Neural cell (in vitro differentiated cells): ENCODE measurements around the gene NFX1. TPM values are rescaled to one million over a fixed set of nuclear protein-coding genes. Genes with fewer than 3 reads are reported as not detected.

Source experiments
- H2AFZ ChIP-seq: fragments of 200-600, 300-800 bp; sonication (generic), shearing (Covaris generic); 2 replicates; pipeline ENCODE4 v1.6.0; 2014; ENCODE audit warnings: low read depth, mild to moderate bottlenecking, antibody characterized with exemption, low read length, moderate library complexity
- H3F3A ChIP-seq: fragments of 200-600 bp; shearing (Covaris generic); 2 replicates; pipeline ENCODE4 v1.6.1; 2016; ENCODE audit warnings: mild to moderate bottlenecking, moderate library complexity, mixed read lengths, antibody characterized with exemption, low read length; ENCODE audit not compliant: insufficient read depth, poor library complexity, severe bottlenecking
- H3K27ac ChIP-seq: fragments of 200-600, 300-800 bp; sonication (generic), shearing (Covaris generic); 2 replicates; pipeline ENCODE4 v1.5.1; 2014; ENCODE audit warnings: mild to moderate bottlenecking, low read length, moderate library complexity
- H3K27me3 ChIP-seq: fragments of 300-800, 200-600 bp; sonication (generic), shearing (Covaris generic); 2 replicates; pipeline ENCODE4 v1.6.0; 2014; ENCODE audit warnings: mild to moderate bottlenecking, low read depth, low read length, moderate library complexity; ENCODE audit not compliant: insufficient read depth
- H3K36me3 ChIP-seq: fragments of 300-800, 200-600 bp; sonication (generic), shearing (Covaris generic); 2 replicates; pipeline ENCODE4 v1.5.1; 2014; ENCODE audit warnings: mild to moderate bottlenecking, antibody characterized with exemption, low read length, moderate library complexity; ENCODE audit not compliant: insufficient read depth
- H3K4me2 ChIP-seq: fragments of 300-800, 200-600 bp; sonication (generic), shearing (Covaris generic); 2 replicates; pipeline ENCODE4 v1.6.0; 2014; ENCODE audit warnings: mild to moderate bottlenecking, low read length
- H3K4me3 ChIP-seq: fragments of 300-800, 200-600 bp; sonication (generic), shearing (Covaris generic); 2 replicates; pipeline ENCODE4 v1.5.1; 2014; ENCODE audit warnings: mild to moderate bottlenecking, low read length, moderate library complexity
- H3K79me2 ChIP-seq: fragments of 200-600 bp; shearing (Covaris generic); replicated peaks from 2 replicates; pipeline ENCODE4 v1.6.0; 2014; ENCODE audit warnings: mild to moderate bottlenecking, low read length, moderate library complexity; ENCODE audit not compliant: insufficient read depth
- H3K9ac ChIP-seq: fragments of 300-800, 200-600 bp; sonication (generic), shearing (Covaris generic); 2 replicates; pipeline ENCODE4 v1.6.1; 2016; ENCODE audit warnings: mild to moderate bottlenecking, low read length, mixed read lengths
- H3K9me2 ChIP-seq: fragments of 200-600 bp; shearing (Covaris generic); 2 replicates; pipeline ENCODE4 v1.6.1; 2016; ENCODE audit warnings: mild to moderate bottlenecking, low read length, mixed read lengths; ENCODE audit not compliant: insufficient read depth
- H3K9me3 ChIP-seq: fragments of 200-600, 300-800 bp; sonication (generic), shearing (Covaris generic); 2 replicates; pipeline ENCODE4 v1.6.1; 2016; ENCODE audit warnings: mild to moderate bottlenecking, mixed run types, low read length, moderate library complexity, mixed read lengths
- H4K20me1 ChIP-seq: fragments of 200-600 bp; shearing (Covaris generic); 2 replicates; pipeline ENCODE4 v1.6.1; 2016; ENCODE audit warnings: mild to moderate bottlenecking, mixed run types; ENCODE audit not compliant: insufficient read depth
- CTCF ChIP-seq: fragments of 450-650 bp; IDR thresholded peaks from 2 replicates; pipeline ENCODE4 v1.5.1; 2014; ENCODE audit warnings: antibody characterized with exemption, mild to moderate bottlenecking, moderate library complexity; ENCODE audit not compliant: poor library complexity, severe bottlenecking
- EP300 ChIP-seq: fragments of 450-650 bp; conservative IDR thresholded peaks from 2 replicates; pipeline ENCODE4 v1.6.1; 2014; ENCODE audit warnings: antibody characterized with exemption, mild to moderate bottlenecking, moderate library complexity; ENCODE audit not compliant: poor library complexity, severe bottlenecking
- EZH2 ChIP-seq: fragments of 200-600, 300-800 bp; shearing (Covaris generic), sonication (generic); IDR thresholded peaks from 2 replicates; pipeline ENCODE4 v1.6.1; 2014; ENCODE audit warnings: antibody characterized with exemption, low read length, borderline replicate concordance, mild to moderate bottlenecking; ENCODE audit not compliant: insufficient read depth, poor library complexity, severe bottlenecking
- MXI1 ChIP-seq: fragments of 450-650 bp; conservative IDR thresholded peaks from 2 replicates; pipeline ENCODE4 v1.6.1; 2014; ENCODE audit warnings: antibody characterized with exemption, mild to moderate bottlenecking; ENCODE audit not compliant: poor library complexity, severe bottlenecking
- POLR2AphosphoS5 ChIP-seq: IDR thresholded peaks from 2 replicates; pipeline ENCODE4 v1.6.1; 2012
- RAD21 ChIP-seq: fragments of 450-650 bp; conservative IDR thresholded peaks from 2 replicates; pipeline ENCODE4 v1.6.1; 2014; ENCODE audit warnings: antibody characterized with exemption, mild to moderate bottlenecking, moderate library complexity
- REST ChIP-seq: IDR thresholded peaks from 2 replicates; pipeline ENCODE4 v1.6.1; 2012; ENCODE audit warnings: borderline replicate concordance
- SMC3 ChIP-seq: fragments of 450-650 bp; conservative IDR thresholded peaks from 2 replicates; pipeline ENCODE4 v1.6.1; 2014; ENCODE audit warnings: antibody characterized with exemption, mild to moderate bottlenecking, moderate library complexity; ENCODE audit not compliant: poor library complexity
- TAF1 ChIP-seq: IDR thresholded peaks from 2 replicates; pipeline ENCODE4 v1.6.1; 2012; ENCODE audit warnings: low read depth
- polyA plus RNA-seq: library from polyadenylated mRNA; depleted of rRNA; stranded (reverse); fragments of >200 nt; gene quantifications from 2 replicates; pipeline ENCODE4 v1.2.3, GENCODE V29; 2014

NFX1 gene
- polyA plus RNA-seq, 1 donor from 2014 or later: 14.7 TPM

- H3K36me3 ChIP-seq: peaks cover 6% of the 10 kb centered on the region
- no peak overlapping the region for H2AFZ ChIP-seq
- no peaks in the 10 kb centered on the region for H3K27me3 ChIP-seq
- H3K27ac ChIP-seq: no peak overlapping the region
- H3K9me3 ChIP-seq: no peaks in the 10 kb centered on the region
- H3K9ac ChIP-seq: no peak overlapping the region
- H3K9me2 ChIP-seq: no peaks in the 10 kb centered on the region
- no peak overlapping the region for H3K4me2 ChIP-seq
- H3K4me3 ChIP-seq: no peak overlapping the region
- no peak for TF ChIP-seq TAF1
- no peak for TF ChIP-seq RAD21
- TF ChIP-seq CTCF: no peak
- no peak for TF ChIP-seq REST
- TF ChIP-seq MXI1: no peak
- no peak for TF ChIP-seq EZH2
- TF ChIP-seq SMC3: no peak
- no peak for TF ChIP-seq POLR2AphosphoS5
- TF ChIP-seq EP300: no peak
- H3F3A ChIP-seq: no peaks in the 10 kb centered on the region
- no peaks in the 10 kb centered on the region for H3K79me2 ChIP-seq
- H4K20me1 ChIP-seq: no peaks in the 10 kb centered on the region
Observed at GRCh38 chr9:33272061-33272460, 18.3 kb upstream of the NFX1 start.

GRCh38 chr9:33273266-33273971 lies 16.9 kb upstream of the NFX1 start:
- TF ChIP-seq MXI1 (no peak), EP300 (no peak), TAF1 (no peak), POLR2AphosphoS5 (no peak), SMC3 (no peak), RAD21 (no peak)
- H3K36me3 ChIP-seq: peaks cover 6% of the 10 kb centered on the region

More at GRCh38 chr9:33273266-33273971, 16.9 kb upstream of the NFX1 start:
- Histone ChIP-seq H3K9me3 (no peaks in the 10 kb centered on the region), H3K4me2 (no peak overlapping the region), H3K27me3 (no peaks in the 10 kb centered on the region), H3K4me3 (no peak overlapping the region), H3K9me2 (no peaks in the 10 kb centered on the region), H3K9ac (no peak overlapping the region), H3F3A (no peaks in the 10 kb centered on the region), H4K20me1 (no peaks in the 10 kb centered on the region), H3K79me2 (no peaks in the 10 kb centered on the region), H2AFZ (no peak overlapping the region), H3K27ac (no peak overlapping the region)
